Measurements from ENCODE around the gene COPS4.

DNA sequence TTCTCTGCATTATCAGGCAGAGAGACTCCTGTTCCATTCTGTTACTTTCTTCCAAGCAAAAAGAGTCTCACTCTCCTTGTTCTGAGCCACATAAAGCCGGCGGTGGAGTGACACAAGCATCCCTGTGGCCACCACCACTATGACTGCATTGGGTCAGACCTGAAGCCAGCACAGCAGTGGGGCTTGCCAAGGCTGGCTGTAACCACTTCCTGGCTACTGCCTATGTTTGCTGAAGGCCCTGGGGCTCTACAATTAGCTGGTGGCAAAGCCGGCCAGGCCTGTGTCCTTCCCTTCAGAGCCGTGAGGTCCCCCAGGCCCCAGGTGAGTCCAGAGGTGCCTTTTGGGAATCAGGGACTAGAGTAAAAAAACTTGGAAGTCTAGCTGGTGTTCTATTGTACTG is 47.8 kb downstream of the COPS4 start:
- TF ChIP-seq, protein P1, sequence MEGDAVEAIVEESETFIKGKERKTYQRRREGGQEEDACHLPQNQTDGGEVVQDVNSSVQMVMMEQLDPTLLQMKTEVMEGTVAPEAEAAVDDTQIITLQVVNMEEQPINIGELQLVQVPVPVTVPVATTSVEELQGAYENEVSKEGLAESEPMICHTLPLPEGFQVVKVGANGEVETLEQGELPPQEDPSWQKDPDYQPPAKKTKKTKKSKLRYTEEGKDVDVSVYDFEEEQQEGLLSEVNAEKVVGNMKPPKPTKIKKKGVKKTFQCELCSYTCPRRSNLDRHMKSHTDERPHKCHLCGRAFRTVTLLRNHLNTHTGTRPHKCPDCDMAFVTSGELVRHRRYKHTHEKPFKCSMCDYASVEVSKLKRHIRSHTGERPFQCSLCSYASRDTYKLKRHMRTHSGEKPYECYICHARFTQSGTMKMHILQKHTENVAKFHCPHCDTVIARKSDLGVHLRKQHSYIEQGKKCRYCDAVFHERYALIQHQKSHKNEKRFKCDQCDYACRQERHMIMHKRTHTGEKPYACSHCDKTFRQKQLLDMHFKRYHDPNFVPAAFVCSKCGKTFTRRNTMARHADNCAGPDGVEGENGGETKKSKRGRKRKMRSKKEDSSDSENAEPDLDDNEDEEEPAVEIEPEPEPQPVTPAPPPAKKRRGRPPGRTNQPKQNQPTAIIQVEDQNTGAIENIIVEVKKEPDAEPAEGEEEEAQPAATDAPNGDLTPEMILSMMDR (IDR thresholded peaks at IDR 0.05; ENCODE audit: low read length): no peak
- TF ChIP-seq EZH2phosphoT487 (IDR thresholded peaks at IDR 0.05; ENCODE audit: low read length): no peak
